NB4 (cell line): ENCODE data around the gene TTBK2.

Experiments used
- POLR2A ChIP-seq: IDR thresholded peaks from 2 replicates; pipeline ENCODE4 v1.6.1; 2011; ENCODE audit warnings: mild to moderate bottlenecking; ENCODE audit not compliant: insufficient read length; ENCODE audit errors: extremely low read depth
- TF ChIP-seq, protein P1 (sequence below): IDR thresholded peaks from one replicate; pipeline ENCODE4 v1.5.1; 2012; ENCODE audit warnings: low read depth, low read length

DNA sequence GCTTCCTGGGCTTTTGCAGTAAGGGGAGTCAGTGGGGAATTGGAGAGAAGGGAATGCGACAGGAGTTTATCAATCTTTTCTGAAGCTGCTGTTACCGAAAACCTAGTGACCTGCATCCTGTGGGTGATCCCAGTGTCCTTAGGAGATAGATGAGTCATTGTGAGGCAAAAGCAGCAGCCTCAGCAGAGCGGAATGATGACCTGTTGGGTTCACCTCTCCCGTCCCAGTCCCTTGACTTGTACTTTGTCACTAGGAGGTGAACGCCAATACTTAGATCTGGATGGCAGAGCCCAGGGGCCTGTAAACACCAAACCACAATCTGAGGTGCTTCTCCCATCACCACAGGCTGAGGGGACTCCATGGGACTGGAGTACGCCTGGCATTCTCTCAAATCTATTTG is 201.5 kb downstream of the TTBK2 start:
- TF ChIP-seq, protein P1, sequence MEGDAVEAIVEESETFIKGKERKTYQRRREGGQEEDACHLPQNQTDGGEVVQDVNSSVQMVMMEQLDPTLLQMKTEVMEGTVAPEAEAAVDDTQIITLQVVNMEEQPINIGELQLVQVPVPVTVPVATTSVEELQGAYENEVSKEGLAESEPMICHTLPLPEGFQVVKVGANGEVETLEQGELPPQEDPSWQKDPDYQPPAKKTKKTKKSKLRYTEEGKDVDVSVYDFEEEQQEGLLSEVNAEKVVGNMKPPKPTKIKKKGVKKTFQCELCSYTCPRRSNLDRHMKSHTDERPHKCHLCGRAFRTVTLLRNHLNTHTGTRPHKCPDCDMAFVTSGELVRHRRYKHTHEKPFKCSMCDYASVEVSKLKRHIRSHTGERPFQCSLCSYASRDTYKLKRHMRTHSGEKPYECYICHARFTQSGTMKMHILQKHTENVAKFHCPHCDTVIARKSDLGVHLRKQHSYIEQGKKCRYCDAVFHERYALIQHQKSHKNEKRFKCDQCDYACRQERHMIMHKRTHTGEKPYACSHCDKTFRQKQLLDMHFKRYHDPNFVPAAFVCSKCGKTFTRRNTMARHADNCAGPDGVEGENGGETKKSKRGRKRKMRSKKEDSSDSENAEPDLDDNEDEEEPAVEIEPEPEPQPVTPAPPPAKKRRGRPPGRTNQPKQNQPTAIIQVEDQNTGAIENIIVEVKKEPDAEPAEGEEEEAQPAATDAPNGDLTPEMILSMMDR: no peak
- no peak for TF ChIP-seq POLR2A
